Hepatic stellate cell (primary cell): ENCODE results near the gene CDKN1B.

ENCODE experiments used
- DNase-seq: peaks from one replicate; pipeline ENCODE4 v3.0.0; 2011; ENCODE audit warnings: low spot score

CDKN1B gene

GRCh38 chr12:12759234-12759915, 42.2 kb downstream of the CDKN1B start:
- no peak for DNase-seq

DNA sequence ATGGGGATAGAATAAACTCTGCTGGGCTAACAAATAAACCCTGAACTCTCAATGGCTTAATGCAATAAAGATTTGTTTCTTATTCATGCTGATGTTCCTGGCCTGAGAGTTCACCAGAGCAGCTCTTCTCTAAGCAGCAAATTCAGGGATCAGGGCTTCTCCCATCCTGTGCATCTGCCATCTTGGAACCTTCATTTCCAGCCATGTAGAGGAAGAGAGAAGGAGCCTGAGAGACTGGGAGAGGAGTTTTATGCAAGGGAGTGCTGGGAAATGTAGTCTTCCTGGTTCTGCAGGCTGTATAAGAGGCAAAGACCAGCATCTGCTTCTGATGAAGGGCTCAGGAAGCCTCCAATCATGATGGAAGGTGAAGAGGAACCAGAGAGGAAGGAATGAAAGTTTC, 47.7 kb downstream of the CDKN1B start:
- no peak for DNase-seq

DNA sequence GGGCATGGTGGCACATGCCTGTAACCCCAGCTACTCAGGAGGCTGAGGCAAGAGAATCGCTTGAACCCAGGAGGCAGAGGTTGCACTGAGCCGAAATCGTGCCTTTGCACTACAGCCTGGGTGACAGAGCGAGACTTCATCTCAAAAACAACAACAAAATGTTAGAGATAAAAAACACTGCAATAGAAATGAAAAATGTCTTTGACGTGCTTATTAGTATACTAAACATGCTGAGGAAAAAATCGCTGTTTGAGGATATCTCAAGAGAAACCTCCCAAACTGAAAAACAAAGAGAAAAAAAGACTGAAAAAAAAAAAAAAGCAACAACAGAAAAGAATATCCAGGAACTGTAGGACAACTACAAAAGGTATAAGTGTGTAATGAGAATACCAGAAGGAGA, 53.1 kb downstream of the CDKN1B start:
- DNase-seq = no peak
